GM19193 (cell line): ENCODE measurements around the gene SAMD4A.

Experiments
- POLR2A ChIP-seq: IDR thresholded peaks from 4 replicates; pipeline ENCODE4 v1.6.1; 2011; ENCODE audit not compliant: insufficient read depth, insufficient read length; ENCODE audit errors: extremely low read depth

SAMD4A gene

GRCh38 chr14:54698966-54699530 lies 132.1 kb downstream of the SAMD4A start:
- no peak for TF ChIP-seq POLR2A

GRCh38 chr14:54699735-54700134 lies 132.8 kb downstream of the SAMD4A start:
- no peak for TF ChIP-seq POLR2A

GRCh38 chr14:54700717-54701116 lies 133.8 kb downstream of the SAMD4A start:
- TF ChIP-seq POLR2A = no peak

GRCh38 chr14:54702014-54702491 lies 135.1 kb downstream of the SAMD4A start:
- TF ChIP-seq POLR2A = no peak

GRCh38 chr14:54702492-54702891 lies 135.6 kb downstream of the SAMD4A start:
- TF ChIP-seq POLR2A = no peak

GRCh38 chr14:54703082-54703481 lies 136.2 kb downstream of the SAMD4A start:
- no peak for TF ChIP-seq POLR2A

- no peak for TF ChIP-seq POLR2A
These were observed 136.8 kb downstream of the SAMD4A start for GRCh38 chr14:54703724-54704123.

- no peak for TF ChIP-seq POLR2A
These were observed 137.8 kb downstream of the SAMD4A start for GRCh38 chr14:54704768-54705167.

GRCh38 chr14:54706769-54707168 lies 139.8 kb downstream of the SAMD4A start:
- no peak for TF ChIP-seq POLR2A

GRCh38 chr14:54708161-54708560 lies 141.2 kb downstream of the SAMD4A start:
- TF ChIP-seq POLR2A = no peak

- TF ChIP-seq POLR2A = no peak
These were observed 142.1 kb downstream of the SAMD4A start for GRCh38 chr14:54708982-54709381.

- no peak for TF ChIP-seq POLR2A
These were observed 142.5 kb downstream of the SAMD4A start for GRCh38 chr14:54709444-54709843.

- no peak for TF ChIP-seq POLR2A
These were observed 142.9 kb downstream of the SAMD4A start for GRCh38 chr14:54709867-54710266.

- no peak for TF ChIP-seq POLR2A
These were observed 144.4 kb downstream of the SAMD4A start for GRCh38 chr14:54711312-54711711.

GRCh38 chr14:54711812-54712464 lies 145.0 kb downstream of the SAMD4A start:
- TF ChIP-seq POLR2A = no peak

- no peak for TF ChIP-seq POLR2A
These were observed 145.7 kb downstream of the SAMD4A start for GRCh38 chr14:54712465-54713200.

- no peak for TF ChIP-seq POLR2A
These were observed 146.5 kb downstream of the SAMD4A start for GRCh38 chr14:54713379-54713778.

GRCh38 chr14:54715239-54715638 lies 148.3 kb downstream of the SAMD4A start:
- TF ChIP-seq POLR2A = no peak
